ENCODE data around the gene SH3D19. TPM values are rescaled to one million over a fixed set of nuclear protein-coding genes. Genes with fewer than 3 reads are reported as not detected.

Gene SH3D19, protein sequence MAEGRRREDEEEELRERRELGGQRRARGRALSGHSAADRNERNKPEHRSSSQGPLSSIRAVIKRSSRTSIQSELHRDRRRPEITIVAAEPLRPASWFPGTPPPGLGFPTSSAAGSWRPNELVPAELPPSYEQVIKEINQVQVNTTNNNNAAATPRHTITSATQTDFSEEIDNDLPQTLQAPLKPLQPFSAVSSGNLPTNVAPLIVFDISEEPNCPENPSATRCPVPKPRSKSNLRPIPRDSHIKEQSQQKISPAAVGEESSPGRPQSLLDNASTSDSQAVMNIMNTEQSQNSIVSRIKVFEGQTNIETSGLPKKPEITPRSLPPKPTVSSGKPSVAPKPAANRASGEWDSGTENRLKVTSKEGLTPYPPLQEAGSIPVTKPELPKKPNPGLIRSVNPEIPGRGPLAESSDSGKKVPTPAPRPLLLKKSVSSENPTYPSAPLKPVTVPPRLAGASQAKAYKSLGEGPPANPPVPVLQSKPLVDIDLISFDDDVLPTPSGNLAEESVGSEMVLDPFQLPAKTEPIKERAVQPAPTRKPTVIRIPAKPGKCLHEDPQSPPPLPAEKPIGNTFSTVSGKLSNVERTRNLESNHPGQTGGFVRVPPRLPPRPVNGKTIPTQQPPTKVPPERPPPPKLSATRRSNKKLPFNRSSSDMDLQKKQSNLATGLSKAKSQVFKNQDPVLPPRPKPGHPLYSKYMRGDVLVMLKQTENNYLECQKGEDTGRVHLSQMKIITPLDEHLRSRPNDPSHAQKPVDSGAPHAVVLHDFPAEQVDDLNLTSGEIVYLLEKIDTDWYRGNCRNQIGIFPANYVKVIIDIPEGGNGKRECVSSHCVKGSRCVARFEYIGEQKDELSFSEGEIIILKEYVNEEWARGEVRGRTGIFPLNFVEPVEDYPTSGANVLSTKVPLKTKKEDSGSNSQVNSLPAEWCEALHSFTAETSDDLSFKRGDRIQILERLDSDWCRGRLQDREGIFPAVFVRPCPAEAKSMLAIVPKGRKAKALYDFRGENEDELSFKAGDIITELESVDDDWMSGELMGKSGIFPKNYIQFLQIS
- total RNA-seq = 10 to 100 TPM; 49.9 to 58.6 TPM
- 40.6 TPM for polyA plus RNA-seq (ENCODE audit: insufficient read depth, low read depth, low replicate concordance)
- long read RNA-seq, donor 1, partial matches to known transcripts = 5,020 of 5,161 reads
- long read RNA-seq, donor 1, other reads (novel, unspliced or antisense) = 141 of 5,161 reads
- long read RNA-seq, donor 2, partial matches to known transcripts = 2,547 of 2,672 reads
- long read RNA-seq, donor 2, other reads (novel, unspliced or antisense) = 125 of 2,672 reads

DNA sequence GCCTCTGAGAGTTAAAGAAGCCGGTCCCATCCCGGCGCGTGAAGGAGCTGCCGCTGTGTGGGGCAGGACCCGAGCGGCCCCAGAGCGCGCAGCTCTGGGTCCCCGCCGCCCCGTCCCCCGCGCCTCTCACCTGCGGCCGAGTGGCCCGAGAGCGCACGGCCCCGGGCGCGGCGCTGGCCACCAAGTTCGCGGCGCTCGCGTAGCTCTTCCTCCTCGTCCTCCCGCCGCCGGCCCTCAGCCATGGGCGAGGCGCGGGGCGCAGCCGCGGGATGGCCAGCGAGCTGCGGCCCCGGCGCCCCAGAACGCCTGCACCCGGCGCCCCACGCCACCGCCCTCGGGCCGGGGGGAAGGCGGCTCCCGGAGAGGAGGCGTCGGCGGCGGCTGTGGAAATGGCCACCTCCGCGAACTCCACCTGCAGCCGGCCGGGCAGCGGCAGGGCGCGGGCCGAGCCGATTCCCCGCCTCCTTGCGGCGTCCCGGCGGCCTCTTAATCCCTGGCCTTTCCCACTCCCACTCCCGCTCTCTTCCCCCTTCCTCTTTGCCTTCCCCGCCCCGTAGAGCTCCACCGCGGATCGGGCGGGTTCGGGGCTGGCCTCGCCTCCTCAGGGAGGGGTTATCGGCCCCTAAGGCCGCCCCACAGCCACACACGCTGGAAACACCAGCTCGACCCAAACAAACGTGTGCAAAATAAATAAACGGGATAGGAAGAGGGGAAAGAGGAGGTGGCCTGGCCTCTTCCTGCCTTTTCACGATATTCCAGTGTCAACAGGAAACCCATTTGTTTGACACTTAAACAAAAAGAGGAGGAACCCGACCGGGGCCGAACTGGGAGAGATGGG lies at the start of gene SH3D19:
Gene SH3D19 (minus strand): TSS at position 495 of the 838 bp plus-strand sequence. CDS start 253 bp downstream, at position 242.
- intact Hi-C loops (cut with DNase I; ENCODE audit: low total_unique reads) = no loop called here

DNA sequence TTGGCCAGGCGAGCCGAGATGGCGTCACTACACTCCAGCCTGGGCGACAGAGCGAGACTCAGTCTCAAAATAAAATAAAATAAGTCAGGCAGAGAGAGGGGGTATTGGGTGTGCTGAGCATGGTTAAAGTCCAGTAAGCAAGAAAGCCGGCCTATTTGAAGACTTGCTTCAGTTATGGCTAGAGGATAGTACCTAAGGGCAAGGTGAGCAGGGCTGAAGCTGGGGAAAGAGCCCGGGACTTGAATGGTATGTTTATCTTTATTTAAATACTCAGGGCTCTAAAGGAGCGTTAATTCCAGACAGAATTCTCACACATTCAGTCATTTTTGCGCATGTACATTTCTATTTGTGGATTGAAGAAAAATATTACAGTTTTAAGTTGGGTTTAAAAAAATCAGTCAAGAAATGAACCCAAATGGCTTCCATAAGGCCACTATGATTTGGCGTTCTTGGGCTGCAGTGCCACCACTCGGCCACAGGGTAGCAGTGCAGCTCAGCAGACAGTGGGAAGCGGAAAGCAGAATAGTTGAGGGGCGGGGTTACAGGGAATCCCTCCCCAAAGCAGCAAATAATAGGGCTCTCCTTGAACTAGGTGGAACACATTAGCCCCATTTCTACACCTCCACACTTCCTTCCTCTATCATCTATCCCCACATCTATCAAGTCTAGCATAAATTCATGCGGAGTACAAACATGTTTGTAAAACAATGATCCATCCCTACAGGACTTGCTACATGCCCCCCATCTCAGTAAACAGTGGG lies 37.2 kb upstream of the SH3D19 start:
- WGBS, 2 donors = 32 to 44% methylated on average over 14 of the region's 14 CpGs
- H3K4me3 ChIP-seq = peak overlapping the region; percentile 35 to 39
- peak; percentile 90 for DNase-seq
- H3K4me1 ChIP-seq = no peaks in the 10 kb centered on the region
- intact Hi-C loops (cut with DNase I; ENCODE audit: low total_unique reads) = no loop called here
- H3K36me3 ChIP-seq (ENCODE audit: low read depth, missing control alignments) = no peaks in the 10 kb centered on the region
- no peaks in the 10 kb centered on the region for H3K27me3 ChIP-seq
- no peak overlapping the region for H3K27ac ChIP-seq
- H3K9me3 ChIP-seq = no peaks in the 10 kb centered on the region
- TF ChIP-seq, protein P1, sequence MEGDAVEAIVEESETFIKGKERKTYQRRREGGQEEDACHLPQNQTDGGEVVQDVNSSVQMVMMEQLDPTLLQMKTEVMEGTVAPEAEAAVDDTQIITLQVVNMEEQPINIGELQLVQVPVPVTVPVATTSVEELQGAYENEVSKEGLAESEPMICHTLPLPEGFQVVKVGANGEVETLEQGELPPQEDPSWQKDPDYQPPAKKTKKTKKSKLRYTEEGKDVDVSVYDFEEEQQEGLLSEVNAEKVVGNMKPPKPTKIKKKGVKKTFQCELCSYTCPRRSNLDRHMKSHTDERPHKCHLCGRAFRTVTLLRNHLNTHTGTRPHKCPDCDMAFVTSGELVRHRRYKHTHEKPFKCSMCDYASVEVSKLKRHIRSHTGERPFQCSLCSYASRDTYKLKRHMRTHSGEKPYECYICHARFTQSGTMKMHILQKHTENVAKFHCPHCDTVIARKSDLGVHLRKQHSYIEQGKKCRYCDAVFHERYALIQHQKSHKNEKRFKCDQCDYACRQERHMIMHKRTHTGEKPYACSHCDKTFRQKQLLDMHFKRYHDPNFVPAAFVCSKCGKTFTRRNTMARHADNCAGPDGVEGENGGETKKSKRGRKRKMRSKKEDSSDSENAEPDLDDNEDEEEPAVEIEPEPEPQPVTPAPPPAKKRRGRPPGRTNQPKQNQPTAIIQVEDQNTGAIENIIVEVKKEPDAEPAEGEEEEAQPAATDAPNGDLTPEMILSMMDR (IDR thresholded peaks at IDR 0.05) = peak; percentile 90 to 97 (median 95)
- no peak for TF ChIP-seq POLR2A (IDR thresholded peaks at IDR 0.05)

More for the DNA sequence above, at the start of gene SH3D19:
- Histone ChIP-seq H3K27me3 (no peaks in the 10 kb centered on the region), H3K27ac (peak within 1 kb of the TSS; percentile 84 to 90), H3K4me3 (peak within 1 kb of the TSS; percentile 74 to 83), H3K9me3 (no peaks in the 10 kb centered on the region), H3K4me1 (peaks cover 7% of the 10 kb centered on the region), H3K36me3 (ENCODE audit: low read depth, missing control alignments) (no peaks in the 10 kb centered on the region)
- DNase-seq = peak; percentile 82
- TF ChIP-seq, protein P1 (IDR thresholded peaks at IDR 0.05) = no peak
- no peak for TF ChIP-seq POLR2A (IDR thresholded peaks at IDR 0.05)
- 1% methylated on average over 41 to 87 of the region's 88 CpGs for WGBS, 2 donors

DNA sequence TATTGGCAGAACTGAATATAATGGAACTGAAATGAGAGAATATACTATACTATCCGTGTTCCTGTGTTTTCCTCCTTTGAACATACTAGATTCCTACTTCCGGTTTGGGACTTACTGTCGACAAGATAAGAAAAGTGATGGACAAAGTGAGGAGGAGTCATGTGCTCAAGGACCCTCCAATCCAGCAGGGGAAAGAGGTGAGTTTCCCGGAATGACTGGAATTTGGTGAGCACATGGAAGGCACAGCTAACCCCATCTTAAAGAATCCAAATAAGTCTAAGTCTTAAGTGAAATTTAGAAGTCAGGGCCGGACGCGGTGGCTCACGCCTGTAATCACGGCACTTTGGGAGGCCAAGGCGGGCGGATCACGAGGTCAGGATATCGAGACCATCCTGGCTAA lies 36.6 kb upstream of the SH3D19 start:
- TF ChIP-seq, protein P1 (IDR thresholded peaks at IDR 0.05) = no peak
- Histone ChIP-seq H3K9me3 (no peaks in the 10 kb centered on the region), H3K4me1 (no peaks in the 10 kb centered on the region), H3K4me3 (peak overlapping the region; percentile 35 to 39), H3K27me3 (no peaks in the 10 kb centered on the region), H3K27ac (no peak overlapping the region), H3K36me3 (ENCODE audit: low read depth, missing control alignments) (no peaks in the 10 kb centered on the region)
- DNase-seq = no peak
- WGBS, 2 donors = 64 to 82% methylated on average over 13 of the region's 13 CpGs
- intact Hi-C loops (cut with DNase I; ENCODE audit: low total_unique reads) = no loop called here

All from testis (tissue), 5 donors.